NT2/D1 (cell line): ENCODE measurements around the gene EXOC2.

Experiments used
- SUZ12 ChIP-seq: IDR thresholded peaks from 2 replicates; pipeline ENCODE4 v1.6.1; 2011; ENCODE audit not compliant: insufficient read length, insufficient read depth; ENCODE audit errors: extremely low read depth
- YY1 ChIP-seq: IDR thresholded peaks from 2 replicates; pipeline ENCODE4 v1.6.1; 2011; ENCODE audit not compliant: insufficient read length, insufficient read depth
- ZNF274 ChIP-seq: IDR thresholded peaks from 2 replicates; pipeline ENCODE4 v1.6.1; 2011; ENCODE audit warnings: mild to moderate bottlenecking, low read depth, low read length

DNA sequence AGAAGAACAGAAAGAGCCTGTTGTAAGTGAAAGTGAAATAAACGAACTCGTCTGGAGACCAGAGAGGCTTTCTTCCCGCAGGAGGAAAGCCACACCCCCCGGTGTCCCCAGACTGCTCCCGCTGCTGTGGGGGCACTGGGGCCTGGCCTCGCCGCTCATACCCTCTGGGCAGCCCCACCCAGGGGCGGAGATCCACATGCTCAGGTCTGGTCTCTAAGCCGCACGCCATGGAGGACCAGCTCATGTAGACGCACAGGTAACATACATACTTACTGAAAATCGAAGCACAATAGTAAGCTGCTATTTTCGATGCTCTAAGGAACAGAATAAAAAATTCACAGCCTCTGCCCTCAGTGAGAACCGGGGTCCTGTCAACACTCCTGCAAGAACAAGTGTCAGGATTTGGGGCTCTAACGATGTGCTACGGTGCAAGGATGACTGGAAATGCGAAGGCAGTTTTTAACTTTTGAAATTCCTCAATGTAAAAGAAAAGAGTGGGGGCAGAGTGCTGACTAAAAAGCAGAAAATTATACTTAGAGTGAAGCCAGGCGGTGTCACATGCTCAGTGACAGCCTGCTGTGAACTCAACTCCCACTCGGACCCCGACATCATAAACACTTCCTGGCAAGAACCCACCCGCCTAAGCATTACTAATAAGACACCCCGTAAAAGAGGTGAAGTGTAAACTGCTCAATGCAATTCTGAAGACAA is 190.9 kb downstream of the EXOC2 start:
- TF ChIP-seq SUZ12: no peak
- no peak for TF ChIP-seq YY1
- TF ChIP-seq ZNF274: no peak
